ENCODE results near the gene TULP1. TPM values are rescaled to one million over a fixed set of nuclear protein-coding genes. Genes with fewer than 3 reads are reported as not detected.

TULP1 gene
- total and polyA plus RNA-seq, 2 of the 13 experiments (the other 11 are each of a cell fraction or from before 2014, with no cell fraction given), result not detected

DNA sequence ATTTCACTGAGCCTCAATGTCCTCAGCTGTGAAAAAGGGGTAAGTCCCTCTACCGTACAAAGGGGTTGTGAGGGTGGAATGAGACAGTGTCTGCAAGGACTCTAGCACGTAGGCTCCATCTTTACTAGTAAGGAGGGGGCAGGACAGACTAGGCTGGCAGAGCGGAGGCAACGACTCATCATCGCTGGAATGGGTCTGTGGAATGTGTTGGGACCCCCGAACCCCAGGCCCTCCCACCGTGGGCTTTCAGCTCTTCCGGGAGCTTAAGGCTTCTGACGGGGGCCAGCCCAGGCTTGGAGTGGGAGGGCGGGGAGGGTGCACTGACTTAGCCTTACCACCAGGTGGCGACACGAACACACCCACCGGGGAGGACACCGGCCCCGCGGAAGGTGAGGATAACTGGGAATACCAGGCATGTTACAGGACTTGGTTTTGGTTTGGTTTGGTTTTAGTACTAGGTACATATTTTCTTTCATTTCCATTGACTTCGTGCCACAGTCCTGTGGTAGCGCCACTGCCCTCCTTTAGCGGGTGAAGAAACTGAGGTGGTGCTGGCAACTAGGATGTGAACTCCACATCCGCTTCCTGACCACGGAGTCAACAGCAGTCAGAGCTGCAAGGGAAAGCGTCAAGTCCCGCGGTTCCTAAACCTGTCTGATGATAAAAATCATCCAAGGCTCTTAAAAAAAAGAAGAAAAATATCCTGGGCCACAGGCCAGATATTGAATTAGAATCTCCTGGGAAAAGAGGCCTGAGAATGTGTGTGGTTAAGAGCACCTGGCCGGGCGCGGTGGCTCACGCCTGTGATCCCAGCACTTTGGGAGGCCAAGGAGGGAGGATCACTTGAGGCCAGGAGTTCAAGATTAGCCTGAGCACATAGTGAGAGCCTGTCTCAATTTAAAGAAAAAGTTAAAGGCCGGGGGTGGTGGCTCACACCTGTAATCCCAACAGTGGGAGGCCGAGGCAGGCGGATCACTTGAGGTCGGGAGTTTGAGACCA is 10.3 kb upstream of the TULP1 start (continued):
- TF ChIP-seq, protein P1, sequence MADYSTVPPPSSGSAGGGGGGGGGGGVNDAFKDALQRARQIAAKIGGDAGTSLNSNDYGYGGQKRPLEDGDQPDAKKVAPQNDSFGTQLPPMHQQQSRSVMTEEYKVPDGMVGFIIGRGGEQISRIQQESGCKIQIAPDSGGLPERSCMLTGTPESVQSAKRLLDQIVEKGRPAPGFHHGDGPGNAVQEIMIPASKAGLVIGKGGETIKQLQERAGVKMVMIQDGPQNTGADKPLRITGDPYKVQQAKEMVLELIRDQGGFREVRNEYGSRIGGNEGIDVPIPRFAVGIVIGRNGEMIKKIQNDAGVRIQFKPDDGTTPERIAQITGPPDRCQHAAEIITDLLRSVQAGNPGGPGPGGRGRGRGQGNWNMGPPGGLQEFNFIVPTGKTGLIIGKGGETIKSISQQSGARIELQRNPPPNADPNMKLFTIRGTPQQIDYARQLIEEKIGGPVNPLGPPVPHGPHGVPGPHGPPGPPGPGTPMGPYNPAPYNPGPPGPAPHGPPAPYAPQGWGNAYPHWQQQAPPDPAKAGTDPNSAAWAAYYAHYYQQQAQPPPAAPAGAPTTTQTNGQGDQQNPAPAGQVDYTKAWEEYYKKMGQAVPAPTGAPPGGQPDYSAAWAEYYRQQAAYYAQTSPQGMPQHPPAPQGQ (CRISPR knock-in tag; IDR thresholded peaks at IDR 0.05; ENCODE audit: borderline replicate concordance), result no peak
- TF ChIP-seq, protein P2, sequence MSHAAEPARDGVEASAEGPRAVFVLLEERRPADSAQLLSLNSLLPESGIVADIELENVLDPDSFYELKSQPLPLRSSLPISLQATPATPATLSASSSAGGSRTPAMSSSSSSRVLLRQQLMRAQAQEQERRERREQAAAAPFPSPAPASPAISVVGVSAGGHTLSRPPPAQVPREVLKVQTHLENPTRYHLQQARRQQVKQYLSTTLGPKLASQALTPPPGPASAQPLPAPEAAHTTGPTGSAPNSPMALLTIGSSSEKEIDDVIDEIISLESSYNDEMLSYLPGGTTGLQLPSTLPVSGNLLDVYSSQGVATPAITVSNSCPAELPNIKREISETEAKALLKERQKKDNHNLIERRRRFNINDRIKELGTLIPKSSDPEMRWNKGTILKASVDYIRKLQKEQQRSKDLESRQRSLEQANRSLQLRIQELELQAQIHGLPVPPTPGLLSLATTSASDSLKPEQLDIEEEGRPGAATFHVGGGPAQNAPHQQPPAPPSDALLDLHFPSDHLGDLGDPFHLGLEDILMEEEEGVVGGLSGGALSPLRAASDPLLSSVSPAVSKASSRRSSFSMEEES (CRISPR knock-in tag; IDR thresholded peaks at IDR 0.05), result no peak
- TF ChIP-seq ZNF333 (CRISPR knock-in tag; IDR thresholded peaks at IDR 0.05; ENCODE audit: borderline replicate concordance) (no peak), SCMH1 (CRISPR knock-in tag; IDR thresholded peaks at IDR 0.05; ENCODE audit: borderline replicate concordance) (no peak), ZNF264 (CRISPR knock-in tag; IDR thresholded peaks at IDR 0.05) (0 out of 2 replicates have a peak, but pooled peaks have one; percentile 35), ZNF724P (CRISPR knock-in tag; IDR thresholded peaks at IDR 0.05; ENCODE audit: borderline replicate concordance) (no peak), MIER2 (CRISPR knock-in tag; IDR thresholded peaks at IDR 0.05) (no peak; the same call in 1 of the 2 replicates), ZNF879 (CRISPR knock-in tag; IDR thresholded peaks at IDR 0.05) (no peak), ZNF430 (CRISPR knock-in tag; IDR thresholded peaks at IDR 0.05) (no peak), HOXA9 (CRISPR knock-in tag; IDR thresholded peaks at IDR 0.05; ENCODE audit: borderline replicate concordance) (no peak), CBX5 (CRISPR knock-in tag; IDR thresholded peaks at IDR 0.05; ENCODE audit: borderline replicate concordance) (peak; percentile 46; the same call in 1 of the 2 replicates), SIX1 (CRISPR knock-in tag; IDR thresholded peaks at IDR 0.05; ENCODE audit: borderline replicate concordance) (no peak), TCF7L2 (IDR thresholded peaks at IDR 0.05; ENCODE audit: low read depth, low read length) (no peak)
- TF ChIP-seq, protein P3, sequence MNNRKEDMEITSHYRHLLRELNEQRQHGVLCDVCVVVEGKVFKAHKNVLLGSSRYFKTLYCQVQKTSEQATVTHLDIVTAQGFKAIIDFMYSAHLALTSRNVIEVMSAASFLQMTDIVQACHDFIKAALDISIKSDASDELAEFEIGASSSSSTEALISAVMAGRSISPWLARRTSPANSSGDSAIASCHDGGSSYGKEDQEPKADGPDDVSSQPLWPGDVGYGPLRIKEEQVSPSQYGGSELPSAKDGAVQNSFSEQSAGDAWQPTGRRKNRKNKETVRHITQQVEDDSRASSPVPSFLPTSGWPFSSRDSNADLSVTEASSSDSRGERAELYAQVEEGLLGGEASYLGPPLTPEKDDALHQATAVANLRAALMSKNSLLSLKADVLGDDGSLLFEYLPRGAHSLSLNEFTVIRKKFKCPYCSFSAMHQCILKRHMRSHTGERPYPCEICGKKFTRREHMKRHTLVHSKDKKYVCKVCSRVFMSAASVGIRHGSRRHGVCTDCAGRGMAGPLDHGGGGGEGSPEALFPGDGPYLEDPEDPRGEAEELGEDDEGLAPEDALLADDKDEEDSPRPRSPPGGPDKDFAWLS (CRISPR knock-in tag; IDR thresholded peaks at IDR 0.05; ENCODE audit: borderline replicate concordance), result no peak
- TF ChIP-seq, protein P4, sequence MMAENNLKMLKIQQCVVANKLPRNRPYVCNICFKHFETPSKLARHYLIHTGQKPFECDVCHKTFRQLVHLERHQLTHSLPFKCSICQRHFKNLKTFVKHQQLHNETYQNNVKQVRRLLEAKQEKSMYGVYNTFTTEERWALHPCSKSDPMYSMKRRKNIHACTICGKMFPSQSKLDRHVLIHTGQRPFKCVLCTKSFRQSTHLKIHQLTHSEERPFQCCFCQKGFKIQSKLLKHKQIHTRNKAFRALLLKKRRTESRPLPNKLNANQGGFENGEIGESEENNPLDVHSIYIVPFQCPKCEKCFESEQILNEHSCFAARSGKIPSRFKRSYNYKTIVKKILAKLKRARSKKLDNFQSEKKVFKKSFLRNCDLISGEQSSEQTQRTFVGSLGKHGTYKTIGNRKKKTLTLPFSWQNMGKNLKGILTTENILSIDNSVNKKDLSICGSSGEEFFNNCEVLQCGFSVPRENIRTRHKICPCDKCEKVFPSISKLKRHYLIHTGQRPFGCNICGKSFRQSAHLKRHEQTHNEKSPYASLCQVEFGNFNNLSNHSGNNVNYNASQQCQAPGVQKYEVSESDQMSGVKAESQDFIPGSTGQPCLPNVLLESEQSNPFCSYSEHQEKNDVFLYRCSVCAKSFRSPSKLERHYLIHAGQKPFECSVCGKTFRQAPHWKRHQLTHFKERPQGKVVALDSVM (CRISPR knock-in tag; IDR thresholded peaks at IDR 0.05), result peak; percentile 63
